Measurements from ENCODE around the gene BACE2.

The BACE2 gene
- long read RNA-seq, result 0 reads

- DNase-seq (ENCODE audit: low read depth in 1 of 2, low spot score in 1 of 2), result peak; percentile 7 to 22
- Histone ChIP-seq H3K4me3 (replicated peaks; ENCODE audit: insufficient read depth, low read length) (peak within 1 kb of the TSS; percentile 31), H3K27me3 (ENCODE audit: insufficient read depth, poor library complexity, severe bottlenecking) (peaks cover 29% of the 10 kb centered on the region), H3K27ac (replicated peaks) (no peak within 1 kb of the TSS)
- TF ChIP-seq, protein P1, sequence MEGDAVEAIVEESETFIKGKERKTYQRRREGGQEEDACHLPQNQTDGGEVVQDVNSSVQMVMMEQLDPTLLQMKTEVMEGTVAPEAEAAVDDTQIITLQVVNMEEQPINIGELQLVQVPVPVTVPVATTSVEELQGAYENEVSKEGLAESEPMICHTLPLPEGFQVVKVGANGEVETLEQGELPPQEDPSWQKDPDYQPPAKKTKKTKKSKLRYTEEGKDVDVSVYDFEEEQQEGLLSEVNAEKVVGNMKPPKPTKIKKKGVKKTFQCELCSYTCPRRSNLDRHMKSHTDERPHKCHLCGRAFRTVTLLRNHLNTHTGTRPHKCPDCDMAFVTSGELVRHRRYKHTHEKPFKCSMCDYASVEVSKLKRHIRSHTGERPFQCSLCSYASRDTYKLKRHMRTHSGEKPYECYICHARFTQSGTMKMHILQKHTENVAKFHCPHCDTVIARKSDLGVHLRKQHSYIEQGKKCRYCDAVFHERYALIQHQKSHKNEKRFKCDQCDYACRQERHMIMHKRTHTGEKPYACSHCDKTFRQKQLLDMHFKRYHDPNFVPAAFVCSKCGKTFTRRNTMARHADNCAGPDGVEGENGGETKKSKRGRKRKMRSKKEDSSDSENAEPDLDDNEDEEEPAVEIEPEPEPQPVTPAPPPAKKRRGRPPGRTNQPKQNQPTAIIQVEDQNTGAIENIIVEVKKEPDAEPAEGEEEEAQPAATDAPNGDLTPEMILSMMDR (IDR thresholded peaks at IDR 0.05; ENCODE audit: insufficient read depth, low read length), result no peak
- TF ChIP-seq GABPA (IDR thresholded peaks at IDR 0.05; ENCODE audit: low read depth) (no peak), REST (IDR thresholded peaks at IDR 0.05; ENCODE audit: insufficient replicate concordance, low read depth) (no peak), POLR2AphosphoS5 (IDR thresholded peaks at IDR 0.05; ENCODE audit: low read depth) (no peak), SPI1 (IDR thresholded peaks at IDR 0.05; ENCODE audit: borderline replicate concordance, low read depth) (no peak)
Observed at GRCh38 chr21:41167348-41168342, at the start of gene BACE2. TSS of gene BACE2 (plus strand) at chr21:41168160. CDS start at chr21:41168264, 104 bp downstream.

DNA sequence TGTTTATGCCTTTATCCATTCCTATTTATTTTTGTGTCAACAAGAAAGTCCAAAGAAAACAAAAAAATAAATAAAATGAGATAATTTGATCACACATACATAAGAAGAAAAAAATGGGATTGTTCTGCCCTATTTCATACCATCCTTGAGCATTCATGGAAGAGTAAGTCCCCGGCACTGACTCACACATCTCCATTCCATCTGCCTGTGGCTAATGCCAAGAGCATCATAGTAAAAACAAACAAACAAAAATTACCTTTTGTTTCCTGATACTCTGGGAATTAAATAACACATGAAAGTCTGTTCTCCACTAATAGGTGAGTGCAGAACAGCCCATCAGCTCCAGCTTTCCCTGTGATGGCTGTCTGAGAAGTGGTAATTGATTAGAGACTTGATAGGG is 48.1 kb upstream of the BACE2 start:
- Histone ChIP-seq H3K27ac (replicated peaks) (no peak overlapping the region), H3K27me3 (ENCODE audit: insufficient read depth, poor library complexity, severe bottlenecking) (peaks cover 2% of the 10 kb centered on the region), H3K4me3 (replicated peaks; ENCODE audit: insufficient read depth, low read length) (no peak overlapping the region)
- no peak for DNase-seq (ENCODE audit: low read depth in 1 of 2, low spot score in 1 of 2)
- TF ChIP-seq POLR2AphosphoS5 (IDR thresholded peaks at IDR 0.05; ENCODE audit: low read depth) (no peak), SPI1 (IDR thresholded peaks at IDR 0.05; ENCODE audit: borderline replicate concordance, low read depth) (no peak), REST (IDR thresholded peaks at IDR 0.05; ENCODE audit: insufficient replicate concordance, low read depth) (no peak)

DNA sequence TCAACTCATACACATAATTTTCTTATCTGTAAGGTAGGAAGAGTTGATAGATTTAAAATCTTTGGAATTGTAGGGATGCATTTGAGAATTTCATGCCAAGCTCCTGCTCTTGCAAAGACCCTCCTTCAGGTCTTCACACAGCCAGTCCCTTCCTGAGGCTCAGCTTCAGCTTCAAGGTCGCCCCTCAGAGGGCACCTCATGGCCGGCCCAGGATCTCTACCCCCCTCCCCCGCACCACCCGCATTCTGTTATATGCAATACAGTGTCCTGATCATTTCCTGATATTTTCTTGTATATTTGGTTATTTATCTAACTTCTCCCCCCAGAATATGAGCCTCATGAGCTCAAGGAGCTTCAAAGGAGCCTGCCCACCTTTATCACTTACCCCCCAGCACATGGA is 47.0 kb upstream of the BACE2 start:
- no peak for TF ChIP-seq GABPA (IDR thresholded peaks at IDR 0.05; ENCODE audit: low read depth)
- no peak for TF ChIP-seq SPI1 (IDR thresholded peaks at IDR 0.05; ENCODE audit: borderline replicate concordance, low read depth)
- TF ChIP-seq POLR2AphosphoS5 (IDR thresholded peaks at IDR 0.05; ENCODE audit: low read depth), result no peak
- no peak for TF ChIP-seq REST (IDR thresholded peaks at IDR 0.05; ENCODE audit: insufficient replicate concordance, low read depth)
- TF ChIP-seq, protein P1 (IDR thresholded peaks at IDR 0.05; ENCODE audit: insufficient read depth, low read length), result no peak
- Histone ChIP-seq H3K27ac (replicated peaks) (no peak overlapping the region), H3K27me3 (ENCODE audit: insufficient read depth, poor library complexity, severe bottlenecking) (peaks cover 2% of the 10 kb centered on the region), H3K4me3 (replicated peaks; ENCODE audit: insufficient read depth, low read length) (no peak overlapping the region)
- DNase-seq (ENCODE audit: low read depth in 1 of 2, low spot score in 1 of 2), result no peak
